ENCODE measurements around the gene OTOGL. TPM values are rescaled to one million over a fixed set of nuclear protein-coding genes. Genes with fewer than 3 reads are reported as not detected.

OTOGL gene
- polyA plus RNA-seq, 3 donors, result not detected

GRCh38 chr12:80205960-80206359, 106.6 kb downstream of the OTOGL start:
- no peak for TF ChIP-seq CTCF (IDR thresholded peaks at IDR 0.05)
- Histone ChIP-seq H3K79me2 (ENCODE audit: insufficient read depth, low read length) (no peaks in the 10 kb centered on the region), H3K4me3 (replicated peaks in 1 of 3; ENCODE audit: low read depth in 2 of 3, low read length in 3 of 3) (no peak overlapping the region), H3K4me2 (replicated peaks; ENCODE audit: extremely low read depth, low read length, poor library complexity, severe bottlenecking) (no peak overlapping the region), H3K27ac (ENCODE audit: low read depth in 1 of 2, low read length in 2 of 2) (no peak overlapping the region), H3K36me3 (replicated peaks in 1 of 2; ENCODE audit: control insufficient read depth in 1 of 2, insufficient read depth in 2 of 2, low read length in 2 of 2) (no peaks in the 10 kb centered on the region), H3K4me1 (ENCODE audit: control insufficient read depth in 1 of 2, insufficient read depth in 2 of 2, low read length in 2 of 2) (no peaks in the 10 kb centered on the region), H3K27me3 (ENCODE audit: control insufficient read depth in 2 of 2, insufficient read depth in 2 of 2, low read length in 2 of 2) (no peaks in the 10 kb centered on the region), H2AFZ (ENCODE audit: insufficient read depth, low read depth, low read length, poor library complexity, severe bottlenecking) (no peak overlapping the region), H4K20me1 (ENCODE audit: insufficient read depth, low read length) (no peaks in the 10 kb centered on the region), H3K9ac (ENCODE audit: insufficient read depth, low read length, poor library complexity, severe bottlenecking) (no peak overlapping the region), H3K9me3 (replicated peaks in 1 of 2; ENCODE audit: control insufficient read depth in 1 of 2, insufficient read depth in 1 of 2, low read length in 2 of 2) (no peaks in the 10 kb centered on the region)
- DNase-seq, result no peak
- Mint-ChIP-seq H3K36me3 (no peaks in the 10 kb centered on the region), H3K27me3 (ENCODE audit: low read depth in 3 of 3) (peaks cover 0 to 2% (median 1%) of the 10 kb centered on the region in 3 donors), H3K9me3 (peaks cover 0 to 2% (median 0%) of the 10 kb centered on the region in 7 donors), H3K27ac (no peak overlapping the region), H3K4me1 (no peaks in the 10 kb centered on the region), H3K4me3 (no peak overlapping the region)
- intact Hi-C loops (cut with micrococcal nuclease), result no loop called here
- WGBS (ENCODE audit: insufficient coverage), result no CpG with 5 or more reads among the region's 1 CpG

GRCh38 chr12:80208071-80208470, 108.7 kb downstream of the OTOGL start:
- no peaks in the 10 kb centered on the region for H3K36me3 Mint-ChIP-seq
- H3K9me3 Mint-ChIP-seq, result peaks cover 0 to 2% (median 0%) of the 10 kb centered on the region in 7 donors
- H3K4me3 Mint-ChIP-seq, result no peak overlapping the region
- Histone ChIP-seq H3K4me2 (replicated peaks; ENCODE audit: extremely low read depth, low read length, poor library complexity, severe bottlenecking) (no peak overlapping the region), H3K4me3 (replicated peaks in 1 of 3; ENCODE audit: low read depth in 2 of 3, low read length in 3 of 3) (no peak overlapping the region), H3K9ac (ENCODE audit: insufficient read depth, low read length, poor library complexity, severe bottlenecking) (no peak overlapping the region), H4K20me1 (ENCODE audit: insufficient read depth, low read length) (no peaks in the 10 kb centered on the region), H3K36me3 (replicated peaks in 1 of 2; ENCODE audit: control insufficient read depth in 1 of 2, insufficient read depth in 2 of 2, low read length in 2 of 2) (no peaks in the 10 kb centered on the region), H3K27ac (ENCODE audit: low read depth in 1 of 2, low read length in 2 of 2) (no peak overlapping the region), H3K9me3 (replicated peaks in 1 of 2; ENCODE audit: control insufficient read depth in 1 of 2, insufficient read depth in 1 of 2, low read length in 2 of 2) (no peaks in the 10 kb centered on the region), H2AFZ (ENCODE audit: insufficient read depth, low read depth, low read length, poor library complexity, severe bottlenecking) (no peak overlapping the region), H3K4me1 (ENCODE audit: control insufficient read depth in 1 of 2, insufficient read depth in 2 of 2, low read length in 2 of 2) (no peaks in the 10 kb centered on the region), H3K79me2 (ENCODE audit: insufficient read depth, low read length) (no peaks in the 10 kb centered on the region), H3K27me3 (ENCODE audit: control insufficient read depth in 2 of 2, insufficient read depth in 2 of 2, low read length in 2 of 2) (no peaks in the 10 kb centered on the region)
- no peaks in the 10 kb centered on the region for H3K4me1 Mint-ChIP-seq
- no peak for TF ChIP-seq CTCF (IDR thresholded peaks at IDR 0.05)
- peaks cover 0 to 2% (median 1%) of the 10 kb centered on the region in 3 donors for H3K27me3 Mint-ChIP-seq (ENCODE audit: low read depth in 3 of 3)
- DNase-seq, result no peak
- no CpG with 5 or more reads among the region's 1 CpG for WGBS (ENCODE audit: insufficient coverage)
- intact Hi-C loops (cut with micrococcal nuclease), result no loop called here
- H3K27ac Mint-ChIP-seq, result no peak overlapping the region
